Caco-2 (cell line): ENCODE measurements around the gene GLT8D1. TPM values are rescaled to one million over a fixed set of nuclear protein-coding genes. Genes with fewer than 3 reads are reported as not detected.

ENCODE experiments used
- BruUV-seq: library from RNA; stranded (reverse); fragments of 400-500 nt; replicated peaks from 2 replicates; lab custom pipeline; 2021; lab: Mats Ljungman, UMichigan
- CTCF ChIA-PET: fragments of 300-600 bp; sonication (Branson Sonifier 250); formaldehyde crosslinking; loops from one replicate; lab custom pipeline; 2022; ENCODE audit warnings: antibody characterized with exemption; lab: Charles Lee
- POLR2A ChIA-PET: fragments of 300-600 bp; sonication (Branson Sonifier 250); formaldehyde crosslinking; loops from one replicate; lab custom pipeline; 2022; ENCODE audit warnings: antibody characterized with exemption; lab: Charles Lee
- DNase-seq, 2 experiments: peaks; one replicate each; pipeline versions ENCODE4 v3.0.0 to v3.0.0-alpha.2; 2020 to 2022
- H3K27me3 ChIP-seq: replicated peaks from 2 replicates; pipeline ENCODE4 v1.6.0; 2011; ENCODE audit warnings: low read length; ENCODE audit not compliant: control insufficient read depth, insufficient read depth
- H3K36me3 ChIP-seq: 2 replicates; pipeline ENCODE4 v1.5.1; 2011; ENCODE audit warnings: low read length; ENCODE audit not compliant: control insufficient read depth, insufficient read depth
- H3K4me1 ChIP-seq: fragments of 250-450 bp; sonication (Bioruptor Pico); 2 replicates; pipeline ENCODE4 v1.5.1; 2020; ENCODE audit warnings: mild to moderate bottlenecking
- H3K4me3 ChIP-seq: 2 replicates; pipeline ENCODE4 v1.5.1; 2011; ENCODE audit warnings: low read depth, mild to moderate bottlenecking, control low read depth, low read length
- H3K9me3 ChIP-seq: fragments of 250-450 bp; sonication (Bioruptor Pico); 2 replicates; pipeline ENCODE4 v1.5.1; 2020; ENCODE audit warnings: mild to moderate bottlenecking, moderate library complexity
- H3K27ac Mint-ChIP-seq: one replicate; pipeline ENCODE4 v1.8.0; 2022; ENCODE audit warnings: mixed read lengths; ENCODE audit not compliant: unreplicated experiment
- H3K27me3 Mint-ChIP-seq: one replicate; pipeline ENCODE4 v1.8.0; 2022; ENCODE audit warnings: mixed read lengths; ENCODE audit not compliant: insufficient read depth, unreplicated experiment
- H3K36me3 Mint-ChIP-seq: one replicate; pipeline ENCODE4 v1.8.0; 2022; ENCODE audit warnings: mild to moderate bottlenecking, mixed read lengths; ENCODE audit not compliant: insufficient read depth, unreplicated experiment
- H3K4me1 Mint-ChIP-seq: one replicate; pipeline ENCODE4 v1.8.0; 2022; ENCODE audit warnings: low read depth, mixed read lengths; ENCODE audit not compliant: unreplicated experiment
- H3K4me3 Mint-ChIP-seq: one replicate; pipeline ENCODE4 v1.8.0; 2022; ENCODE audit warnings: mild to moderate bottlenecking, moderate library complexity, mixed read lengths; ENCODE audit not compliant: unreplicated experiment
- H3K9me3 Mint-ChIP-seq: one replicate; pipeline ENCODE4 v1.8.0; 2022; ENCODE audit warnings: mixed read lengths; ENCODE audit not compliant: unreplicated experiment
- intact Hi-C: fragments of 100-400 bp; cut with micrococcal nuclease; formaldehyde crosslinking; loops from one replicate; pipeline ENCODE4 v1.10.0; 2022; ENCODE audit not compliant: unreplicated experiment
- total RNA-seq: library from RNA; stranded (reverse); gene quantifications from 2 replicates; pipeline ENCODE4 v1.2.3, GENCODE V29; 2022
- TF ChIP-seq, protein P1 (sequence below), 2 experiments: fragments of 200-600 bp in 1 of 2; IDR thresholded peaks; 1 replicate in 1 of 2; 2 replicates in 1 of 2; pipeline versions ENCODE4 v1.5.1 to v1.8.0; 2011 to 2022; ENCODE audit warnings: antibody characterized with exemption in 1 of 2, control low read depth in 1 of 2, inconsistent platforms in 1 of 2, low read depth in 1 of 2, low read length in 1 of 2, mild to moderate bottlenecking in 1 of 2, moderate library complexity in 1 of 2; ENCODE audit not compliant: insufficient read depth in 1 of 2, severe bottlenecking in 1 of 2, unreplicated experiment in 1 of 2

The GLT8D1 gene
- total RNA-seq, 1 experiment from 2014 or later: 31.4 TPM

DNA sequence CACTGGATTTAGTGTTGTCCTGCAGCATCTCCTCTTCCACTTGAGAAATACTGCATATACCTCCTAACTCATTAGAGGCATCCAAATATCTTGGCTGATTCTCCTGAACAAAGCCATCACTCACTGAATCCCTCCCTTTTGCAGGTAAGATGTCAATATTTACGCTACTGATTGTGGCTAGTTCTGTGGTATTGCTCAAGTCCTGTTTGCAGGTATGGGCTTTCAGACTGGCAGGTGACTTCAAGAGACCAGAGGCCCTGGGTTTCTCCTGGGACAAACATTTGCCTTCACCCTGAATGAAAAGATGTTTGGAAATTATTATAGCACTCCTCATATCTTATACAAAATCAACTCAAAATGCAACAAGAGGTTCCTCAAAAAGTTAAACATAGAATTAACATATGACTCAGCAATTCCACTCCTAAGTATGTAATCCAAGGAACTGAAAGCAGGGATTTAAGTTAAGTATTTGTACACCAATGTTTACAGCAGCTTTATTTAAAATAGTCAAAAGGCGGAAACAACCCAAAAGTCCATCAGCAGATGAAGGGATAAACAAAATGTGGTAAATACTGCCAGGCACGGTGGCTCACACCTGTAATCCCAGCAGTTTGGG is 46.6 kb upstream of the GLT8D1 start:
- DNase-seq: peak; percentile 41 to 63
- no TSS peak for BruUV-seq
- TF ChIP-seq, protein P1, sequence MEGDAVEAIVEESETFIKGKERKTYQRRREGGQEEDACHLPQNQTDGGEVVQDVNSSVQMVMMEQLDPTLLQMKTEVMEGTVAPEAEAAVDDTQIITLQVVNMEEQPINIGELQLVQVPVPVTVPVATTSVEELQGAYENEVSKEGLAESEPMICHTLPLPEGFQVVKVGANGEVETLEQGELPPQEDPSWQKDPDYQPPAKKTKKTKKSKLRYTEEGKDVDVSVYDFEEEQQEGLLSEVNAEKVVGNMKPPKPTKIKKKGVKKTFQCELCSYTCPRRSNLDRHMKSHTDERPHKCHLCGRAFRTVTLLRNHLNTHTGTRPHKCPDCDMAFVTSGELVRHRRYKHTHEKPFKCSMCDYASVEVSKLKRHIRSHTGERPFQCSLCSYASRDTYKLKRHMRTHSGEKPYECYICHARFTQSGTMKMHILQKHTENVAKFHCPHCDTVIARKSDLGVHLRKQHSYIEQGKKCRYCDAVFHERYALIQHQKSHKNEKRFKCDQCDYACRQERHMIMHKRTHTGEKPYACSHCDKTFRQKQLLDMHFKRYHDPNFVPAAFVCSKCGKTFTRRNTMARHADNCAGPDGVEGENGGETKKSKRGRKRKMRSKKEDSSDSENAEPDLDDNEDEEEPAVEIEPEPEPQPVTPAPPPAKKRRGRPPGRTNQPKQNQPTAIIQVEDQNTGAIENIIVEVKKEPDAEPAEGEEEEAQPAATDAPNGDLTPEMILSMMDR (IDR thresholded peaks at IDR 0.05; ENCODE audit: insufficient read depth in 1 of 2, low read depth in 1 of 2, low read length in 1 of 2, severe bottlenecking in 1 of 2, unreplicated experiment in 1 of 2): no peak
- H3K9me3 ChIP-seq: peaks cover 5% of the 10 kb centered on the region; the same call in 1 of the 2 replicates
- ChIA-PET CTCF (no interaction called here), POLR2A (no interaction called here)
- H3K27me3 ChIP-seq: no peaks in the 10 kb centered on the region
- Mint-ChIP-seq H3K4me1 (no peaks in the 10 kb centered on the region), H3K27ac (no peak overlapping the region), H3K36me3 (peaks cover 76% of the 10 kb centered on the region), H3K4me3 (no peak overlapping the region), H3K27me3 (no peaks in the 10 kb centered on the region), H3K9me3 (no peaks in the 10 kb centered on the region)
- intact Hi-C loops: loop anchor here (2.0 kb wide), 1 partner anchor 23 kb away; no protein-coding TSS in a partner anchor
- H3K4me3 ChIP-seq: no peak overlapping the region
- H3K4me1 ChIP-seq: peaks cover 9% of the 10 kb centered on the region; the same call in 1 of the 2 replicates
- H3K36me3 ChIP-seq: peaks cover 1% of the 10 kb centered on the region

DNA sequence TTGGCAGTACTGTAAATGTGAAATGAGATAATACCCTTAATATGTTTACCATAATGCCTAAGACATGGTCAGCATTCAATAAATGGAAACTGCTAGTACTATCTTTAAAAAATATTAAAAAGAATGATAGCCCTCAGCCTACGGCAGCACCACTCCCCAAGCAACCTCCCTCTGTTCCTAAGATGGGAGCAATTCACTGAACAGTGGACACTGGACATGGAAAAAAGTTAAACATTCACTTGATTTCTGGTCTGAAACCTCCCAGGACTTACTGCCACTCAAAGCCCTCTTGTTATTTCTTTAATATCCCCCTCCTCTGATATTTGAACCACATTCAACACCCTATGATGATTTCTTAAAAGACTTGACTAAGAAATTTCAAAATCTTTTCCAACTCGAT is 38.1 kb upstream of the GLT8D1 start:
- Mint-ChIP-seq H3K27me3 (no peaks in the 10 kb centered on the region), H3K9me3 (no peaks in the 10 kb centered on the region), H3K4me1 (peaks cover 11% of the 10 kb centered on the region), H3K4me3 (no peak overlapping the region), H3K27ac (no peak overlapping the region), H3K36me3 (peaks cover 73% of the 10 kb centered on the region)
- no peak for DNase-seq
- intact Hi-C loops: no loop called here
- POLR2A ChIA-PET: no interaction called here
- H3K4me1 ChIP-seq: peaks cover 7% of the 10 kb centered on the region; the same call in 1 of the 2 replicates
- no peak overlapping the region for H3K4me3 ChIP-seq
- no peaks in the 10 kb centered on the region for H3K36me3 ChIP-seq
- no peaks in the 10 kb centered on the region for H3K27me3 ChIP-seq
- CTCF ChIA-PET: interaction anchor here (1.0 kb wide), 1 partner anchor 89 kb away, joined by 3 read pairs; no protein-coding TSS in a partner anchor
- BruUV-seq: no TSS peak
- no peaks in the 10 kb centered on the region; the same call in 1 of the 2 replicates for H3K9me3 ChIP-seq
- TF ChIP-seq, protein P1 (IDR thresholded peaks at IDR 0.05; ENCODE audit: insufficient read depth in 1 of 2, low read depth in 1 of 2, low read length in 1 of 2, severe bottlenecking in 1 of 2, unreplicated experiment in 1 of 2): no peak

DNA sequence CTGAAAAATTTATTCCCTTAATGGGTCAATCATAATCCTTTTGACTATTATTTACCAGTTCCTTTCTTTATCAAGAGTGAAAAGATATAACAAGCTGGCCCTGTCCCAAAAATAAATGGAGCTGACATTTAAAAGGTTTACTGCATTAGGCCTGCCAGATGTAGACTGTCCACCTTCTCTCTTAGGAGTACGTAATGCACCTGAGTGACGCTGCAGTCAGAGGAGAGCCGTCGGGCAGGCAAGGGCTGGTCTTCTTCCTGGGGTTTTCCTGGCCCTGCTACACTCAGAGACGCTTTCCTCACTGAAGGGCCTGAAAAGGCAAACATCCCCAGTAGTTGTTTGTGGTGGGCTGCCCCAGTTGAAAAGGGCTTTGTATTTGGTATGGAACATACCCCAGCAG is 37.6 kb upstream of the GLT8D1 start:
- DNase-seq: no peak
- ChIA-PET CTCF (interaction anchor here (1.0 kb wide), 1 partner anchor 89 kb away, joined by 3 read pairs; no protein-coding TSS in a partner anchor), POLR2A (no interaction called here)
- Histone ChIP-seq H3K4me1 (peaks cover 7% of the 10 kb centered on the region; the same call in 1 of the 2 replicates), H3K27me3 (no peaks in the 10 kb centered on the region), H3K4me3 (no peak overlapping the region), H3K9me3 (no peaks in the 10 kb centered on the region; the same call in 1 of the 2 replicates), H3K36me3 (no peaks in the 10 kb centered on the region)
- Mint-ChIP-seq H3K27ac (no peak overlapping the region), H3K4me1 (peaks cover 11% of the 10 kb centered on the region), H3K9me3 (no peaks in the 10 kb centered on the region), H3K36me3 (peaks cover 72% of the 10 kb centered on the region), H3K27me3 (no peaks in the 10 kb centered on the region), H3K4me3 (no peak overlapping the region)
- no TSS peak for BruUV-seq
- TF ChIP-seq, protein P1 (IDR thresholded peaks at IDR 0.05; ENCODE audit: insufficient read depth in 1 of 2, low read depth in 1 of 2, low read length in 1 of 2, severe bottlenecking in 1 of 2, unreplicated experiment in 1 of 2): no peak
- intact Hi-C loops: no loop called here
